NOMO-1 treated with DMSO at 0.1 percent for 48 hours (cell line): Measurements from ENCODE around the gene KCTD15.

Source experiments
- DNase-seq: peaks from one replicate; lab custom pipeline; 2025; ENCODE audit not compliant: unreplicated experiment; lab: John Stamatoyannopoulos, UW

Gene KCTD15

DNA sequence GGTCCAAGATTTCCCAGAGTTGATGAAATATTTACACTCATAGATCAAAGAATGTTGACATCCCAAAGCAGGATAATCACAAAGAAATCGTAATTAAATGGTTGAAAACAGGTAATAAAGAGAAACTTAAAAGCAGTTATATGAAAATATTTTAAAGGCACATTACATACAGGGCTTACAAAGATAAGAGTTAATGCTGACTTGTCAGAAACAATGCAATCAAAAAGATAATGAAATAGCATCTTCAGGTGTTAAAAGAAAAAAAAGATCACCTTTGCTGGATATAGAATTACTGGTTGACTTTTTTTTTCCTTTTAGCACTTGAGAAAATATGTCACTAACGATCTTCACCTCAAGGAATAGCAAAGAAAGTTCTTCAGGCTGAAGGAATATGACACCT, 48.8 kb downstream of the KCTD15 start:
- no peak for DNase-seq

DNA sequence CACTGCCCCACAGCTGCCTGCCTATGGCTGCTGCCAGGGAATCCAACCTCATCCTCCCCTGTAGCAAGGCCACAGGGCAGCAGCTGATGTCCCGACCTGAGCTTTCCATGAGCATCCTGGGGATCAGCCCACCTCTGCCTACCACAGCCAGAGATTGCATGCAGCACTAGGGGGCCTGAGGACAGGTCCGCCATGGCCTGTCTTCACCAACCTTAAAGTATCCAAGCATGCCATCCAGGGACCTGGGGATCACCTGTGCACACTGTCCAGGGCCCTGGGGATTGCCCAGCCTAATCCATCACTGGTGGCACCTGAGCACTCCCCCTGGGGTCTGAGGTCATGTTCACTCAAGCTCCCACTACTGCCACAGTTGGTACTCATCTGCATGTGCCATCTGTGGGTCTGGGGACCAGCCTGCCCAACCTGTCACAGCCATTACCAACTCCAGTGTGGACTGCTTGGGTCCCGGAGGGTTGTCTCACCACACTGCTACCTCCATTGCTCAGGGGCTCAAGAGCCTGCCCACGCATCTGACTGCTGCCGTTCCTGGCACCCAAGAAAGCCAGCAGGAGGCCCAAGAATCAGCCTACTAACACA, 53.0 kb downstream of the KCTD15 start:
- no peak for DNase-seq

DNA sequence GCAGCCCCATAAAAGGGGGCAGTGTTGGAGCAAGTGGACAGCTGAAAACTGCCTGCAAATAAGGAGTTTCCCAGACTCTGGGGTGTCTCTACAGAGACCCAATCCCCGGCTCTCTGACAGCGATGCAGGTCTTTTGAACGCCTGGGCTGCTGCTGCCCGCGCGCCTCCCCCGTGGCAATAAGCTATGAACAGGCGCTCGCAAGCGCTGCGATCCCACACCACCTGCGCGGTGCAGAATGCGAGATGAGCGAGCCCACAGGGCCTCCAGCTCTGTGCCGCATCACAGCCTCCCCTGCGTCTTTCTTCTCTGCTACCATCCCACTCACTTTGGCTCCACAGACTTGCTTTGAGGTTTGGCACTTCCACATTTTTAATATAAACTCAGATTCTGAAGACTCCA, 62.3 kb downstream of the KCTD15 start:
- no peak for DNase-seq

DNA sequence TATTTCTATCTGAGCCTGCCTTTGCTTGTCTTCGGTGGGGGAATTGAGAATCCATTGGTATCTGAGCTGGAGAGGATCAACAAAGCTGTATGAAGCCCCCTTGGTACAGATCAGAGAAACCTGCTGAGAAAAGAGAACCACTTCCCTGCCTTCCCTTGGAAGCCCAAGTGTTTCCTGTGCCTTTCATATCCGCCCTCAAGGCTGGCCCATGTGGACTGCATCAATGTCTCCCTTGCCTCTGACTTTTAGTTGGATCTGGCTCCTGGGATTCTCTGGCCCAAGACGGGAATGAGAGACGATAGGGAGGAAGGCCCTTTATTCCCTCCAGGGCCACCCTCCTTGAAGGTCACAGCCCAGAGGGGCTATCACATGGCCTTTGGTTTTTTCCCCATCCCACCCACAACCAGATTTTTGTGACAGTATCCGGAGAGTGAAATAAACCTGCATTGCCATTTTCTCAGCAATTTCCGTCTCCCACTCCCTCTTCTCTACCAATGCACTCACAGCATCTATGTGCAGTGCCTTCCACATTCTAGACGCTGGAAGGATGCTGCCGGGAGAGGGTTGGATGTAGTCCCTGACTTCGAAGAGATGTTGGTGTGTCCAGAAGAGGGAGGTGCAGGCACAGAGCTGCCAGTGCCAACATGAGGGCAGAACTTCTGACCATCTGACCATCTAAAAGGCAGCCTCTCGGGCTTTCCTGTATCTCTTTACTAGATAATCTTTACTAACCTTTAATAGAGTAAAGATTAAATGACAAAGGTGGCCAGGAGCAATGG, 63.8 kb downstream of the KCTD15 start:
- DNase-seq = no peak

DNA sequence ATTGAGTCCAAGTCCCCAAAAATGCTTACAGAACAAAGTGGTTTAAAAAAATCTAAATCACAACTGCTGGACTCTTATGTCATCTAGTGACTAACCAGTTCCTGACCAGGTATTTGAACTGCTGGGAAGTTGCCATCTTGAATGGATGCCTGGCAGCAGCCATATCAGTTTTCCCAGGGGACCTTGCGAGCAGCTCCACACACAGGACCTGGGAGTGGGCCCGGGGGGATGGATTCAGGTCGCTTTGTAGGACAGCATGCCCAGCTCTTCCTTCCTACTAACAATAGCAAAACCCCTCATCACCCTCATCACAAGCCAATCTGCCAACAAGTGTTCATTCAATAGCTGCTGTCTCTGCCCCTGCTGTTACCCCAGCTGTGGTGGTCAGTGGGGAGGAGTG, 65.3 kb downstream of the KCTD15 start:
- DNase-seq = no peak

DNA sequence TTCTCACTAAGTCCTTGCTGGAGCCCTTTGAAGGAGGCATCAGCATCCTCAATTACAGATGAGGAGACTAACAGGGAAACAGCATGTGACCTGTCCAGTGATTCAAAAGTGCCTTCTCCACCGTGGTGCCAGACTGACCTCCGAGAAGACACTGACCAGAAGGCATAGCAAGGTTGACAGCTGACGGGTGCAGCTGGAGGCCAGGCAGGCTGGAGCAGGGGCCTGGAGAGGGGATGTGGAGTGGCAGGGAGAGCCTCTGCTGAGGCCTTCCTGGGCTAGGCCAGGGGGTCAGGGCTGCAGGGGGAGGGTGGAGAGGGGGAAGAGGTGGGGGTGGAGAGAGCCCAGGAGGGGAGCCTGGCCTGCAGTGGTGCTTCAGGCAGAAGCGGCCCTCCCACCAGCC, 66.3 kb downstream of the KCTD15 start:
- DNase-seq = no peak

DNA sequence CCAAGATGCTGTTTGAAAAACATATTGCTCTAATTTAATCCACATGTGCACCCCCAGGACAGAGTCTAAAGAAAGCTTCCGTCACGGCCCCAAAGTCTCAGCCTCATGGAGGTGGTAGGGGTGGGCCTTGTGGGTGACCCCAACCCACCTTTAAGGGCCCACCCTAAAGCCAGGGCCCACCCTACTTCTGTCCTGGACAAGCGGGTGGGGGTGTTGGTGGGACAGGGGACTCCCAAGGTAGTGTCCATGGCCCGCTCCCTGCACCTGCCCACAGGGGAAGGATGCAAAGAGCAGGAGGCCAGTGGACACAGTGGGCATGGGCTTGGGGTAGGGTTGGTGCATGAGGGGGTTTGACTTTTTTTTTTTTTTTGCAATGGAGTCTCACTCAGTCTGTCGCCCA, 66.8 kb downstream of the KCTD15 start:
- DNase-seq = no peak

DNA sequence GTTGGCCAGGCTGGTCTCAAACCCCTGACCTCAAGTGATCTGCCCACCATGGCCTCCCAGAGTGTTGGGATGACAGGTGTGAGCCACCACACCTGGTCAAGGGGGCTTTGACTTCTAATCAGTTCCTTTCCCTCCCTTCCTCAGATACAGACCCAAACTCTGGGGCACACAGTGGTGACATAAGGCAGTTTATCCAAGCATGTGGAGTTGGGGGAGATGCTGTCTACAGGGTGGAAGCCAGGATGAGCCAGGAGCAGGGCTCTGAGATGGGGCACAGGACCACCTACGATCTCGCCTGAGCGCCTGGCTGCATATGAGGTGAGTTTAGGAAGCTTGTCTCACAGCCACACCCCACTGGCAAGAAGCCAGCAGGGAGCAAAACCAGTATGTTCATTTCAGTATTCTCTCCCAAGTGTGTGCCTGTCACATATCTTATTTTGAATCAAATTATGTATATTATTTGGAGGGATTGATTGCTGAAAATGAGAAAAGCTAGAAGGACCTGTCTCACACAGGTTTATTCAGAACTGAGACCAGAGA, 67.7 kb downstream of the KCTD15 start:
- DNase-seq = no peak

DNA sequence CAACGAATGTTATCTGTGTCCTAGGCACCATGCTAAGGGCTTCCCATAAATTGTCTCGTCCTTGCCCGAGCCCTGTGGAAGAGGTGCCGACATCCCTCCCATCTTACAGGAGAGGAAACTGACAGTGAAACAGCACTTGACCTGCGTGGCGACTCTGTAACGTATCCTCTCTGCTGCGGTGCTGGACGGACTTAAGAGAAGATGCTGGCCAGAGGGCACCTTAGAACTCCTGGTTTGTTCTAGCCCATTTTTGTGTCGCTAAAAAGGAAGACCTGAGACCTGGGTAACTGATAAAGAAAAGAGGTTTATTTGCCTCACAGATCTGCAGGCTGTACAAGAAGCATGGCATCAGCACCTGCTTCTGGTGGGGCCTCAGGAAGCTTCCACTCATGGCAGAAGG, 68.6 kb downstream of the KCTD15 start:
- no peak for DNase-seq
